Mucosa of stomach (tissue), 1 donor: ENCODE results near the gene COX17.

ENCODE experiments used
- H3K27me3 ChIP-seq: one replicate; pipeline ENCODE4 v1.7.0; 2013; ENCODE audit warnings: mild to moderate bottlenecking, low read length; ENCODE audit not compliant: control insufficient read depth, insufficient read depth
- H3K36me3 ChIP-seq: one replicate; pipeline ENCODE4 v1.7.0; 2013; ENCODE audit warnings: low read length; ENCODE audit not compliant: control insufficient read depth, insufficient read depth
- H3K4me1 ChIP-seq: one replicate; pipeline ENCODE4 v1.7.0; 2013; ENCODE audit warnings: mild to moderate bottlenecking, low read length; ENCODE audit not compliant: control insufficient read depth, insufficient read depth
- H3K4me3 ChIP-seq: one replicate; pipeline ENCODE4 v1.7.0; 2013; ENCODE audit warnings: low read length
- H3K9ac ChIP-seq: one replicate; pipeline ENCODE4 v1.7.0; 2013; ENCODE audit warnings: mild to moderate bottlenecking, low read length, moderate library complexity
- H3K9me3 ChIP-seq: one replicate; pipeline ENCODE4 v1.7.0; 2013; ENCODE audit warnings: mild to moderate bottlenecking, low read length, moderate library complexity; ENCODE audit not compliant: control insufficient read depth
- donor health status: Pancreatic carcinoma.

Gene COX17, protein sequence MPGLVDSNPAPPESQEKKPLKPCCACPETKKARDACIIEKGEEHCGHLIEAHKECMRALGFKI

GRCh38 chr3:119676771-119677640 is at the start of gene COX17:
TSS of gene COX17 (minus strand) at chr3:119677406. CDS start at chr3:119677310, 96 bp downstream.
- Histone ChIP-seq H3K4me1 (peaks cover 11% of the 10 kb centered on the region), H3K4me3 (peak within 1 kb of the TSS; percentile 68), H3K9ac (peak within 1 kb of the TSS; percentile 72), H3K9me3 (no peaks in the 10 kb centered on the region), H3K36me3 (peaks cover 3% of the 10 kb centered on the region), H3K27me3 (no peaks in the 10 kb centered on the region)

GRCh38 chr3:119726909-119727308 is 49.7 kb upstream of the COX17 start:
- Histone ChIP-seq H3K4me3 (no peak overlapping the region), H3K36me3 (no peaks in the 10 kb centered on the region), H3K27me3 (no peaks in the 10 kb centered on the region), H3K4me1 (no peaks in the 10 kb centered on the region), H3K9me3 (no peaks in the 10 kb centered on the region), H3K9ac (no peak overlapping the region)

GRCh38 chr3:119723022-119723421 is 45.8 kb upstream of the COX17 start:
- Histone ChIP-seq H3K9me3 (no peaks in the 10 kb centered on the region), H3K36me3 (no peaks in the 10 kb centered on the region), H3K9ac (no peak overlapping the region), H3K4me1 (peaks cover 3% of the 10 kb centered on the region), H3K27me3 (no peaks in the 10 kb centered on the region), H3K4me3 (no peak overlapping the region)

DNA sequence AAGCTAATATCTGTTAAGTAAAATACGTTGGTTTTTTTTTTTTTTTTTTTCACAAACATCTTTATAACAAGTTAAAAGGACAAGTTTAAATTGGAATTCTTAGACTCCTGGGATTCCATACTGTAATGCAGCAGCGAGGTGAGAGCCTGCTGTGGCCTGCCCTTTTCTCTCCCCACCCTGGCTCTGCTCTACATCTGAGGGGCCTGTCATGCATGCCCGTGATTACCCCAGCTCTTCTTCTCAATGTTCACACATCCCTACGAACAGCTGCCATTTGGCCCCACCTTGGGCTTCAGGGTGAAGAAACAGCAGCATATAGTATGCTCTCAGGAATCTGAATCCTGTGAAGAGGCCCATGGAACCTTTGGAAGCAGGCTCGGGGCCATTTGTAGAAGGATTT is 40.3 kb upstream of the COX17 start:
- no peaks in the 10 kb centered on the region for H3K9me3 ChIP-seq
- no peaks in the 10 kb centered on the region for H3K36me3 ChIP-seq
- peaks cover 16% of the 10 kb centered on the region for H3K4me1 ChIP-seq
- H3K27me3 ChIP-seq, result no peaks in the 10 kb centered on the region
- no peak overlapping the region for H3K9ac ChIP-seq
- H3K4me3 ChIP-seq, result no peak overlapping the region

DNA sequence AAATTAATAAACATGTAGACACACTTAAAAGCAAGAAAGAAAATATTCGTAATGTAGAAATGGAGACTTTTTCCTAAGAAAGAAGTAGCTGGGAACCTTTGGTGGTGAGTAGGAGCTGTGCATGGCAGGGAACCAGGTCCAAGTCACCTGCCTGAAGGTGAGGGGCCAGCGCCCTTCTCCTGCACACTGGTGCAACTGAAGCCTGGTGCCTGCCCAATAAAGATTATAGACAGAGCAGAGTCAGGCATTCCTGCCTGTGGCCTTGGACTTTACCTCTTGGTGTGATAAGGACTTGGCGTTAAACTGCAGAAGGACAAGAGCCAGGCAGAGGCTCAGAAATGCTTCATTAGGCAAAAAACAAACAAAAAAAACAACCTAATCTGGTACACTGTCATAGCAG is 39.8 kb upstream of the COX17 start:
- Histone ChIP-seq H3K4me3 (no peak overlapping the region), H3K4me1 (peaks cover 16% of the 10 kb centered on the region), H3K9me3 (no peaks in the 10 kb centered on the region), H3K27me3 (no peaks in the 10 kb centered on the region), H3K36me3 (no peaks in the 10 kb centered on the region), H3K9ac (no peak overlapping the region)

DNA sequence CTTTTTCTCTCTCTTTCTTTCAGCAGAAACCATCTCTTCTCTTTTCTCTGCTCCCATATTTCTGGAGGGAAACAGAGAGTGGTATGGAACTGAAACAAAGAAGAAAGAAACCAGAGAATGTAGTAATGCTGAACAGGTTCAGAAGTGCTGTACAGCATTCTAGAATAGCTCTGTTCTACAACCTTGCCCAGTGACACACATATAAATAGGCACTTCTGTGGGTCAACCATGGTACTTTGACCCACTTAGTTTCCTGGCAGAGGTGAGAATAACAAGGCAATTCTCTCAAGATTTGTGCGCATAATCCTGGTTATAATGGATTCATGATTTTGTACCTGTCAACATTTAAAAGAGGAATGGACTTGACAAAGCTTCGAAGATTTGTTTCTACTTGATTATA is 37.9 kb upstream of the COX17 start:
- Histone ChIP-seq H3K27me3 (no peaks in the 10 kb centered on the region), H3K9ac (no peak overlapping the region), H3K4me3 (no peak overlapping the region), H3K36me3 (no peaks in the 10 kb centered on the region), H3K9me3 (no peaks in the 10 kb centered on the region), H3K4me1 (peaks cover 16% of the 10 kb centered on the region)

GRCh38 chr3:119703820-119704531 is 26.8 kb upstream of the COX17 start:
- Histone ChIP-seq H3K9me3 (no peaks in the 10 kb centered on the region), H3K36me3 (no peaks in the 10 kb centered on the region), H3K4me3 (no peak overlapping the region), H3K9ac (no peak overlapping the region), H3K4me1 (peaks cover 4% of the 10 kb centered on the region), H3K27me3 (peaks cover 8% of the 10 kb centered on the region)

GRCh38 chr3:119702530-119703527 is 25.6 kb upstream of the COX17 start, which contains the start of gene CFAP91:
TSS of gene CFAP91 (plus strand) at chr3:119703022. CDS start at chr3:119703099, 77 bp downstream.
- Histone ChIP-seq H3K9ac (peak within 1 kb of the TSS; percentile 38), H3K9me3 (no peaks in the 10 kb centered on the region), H3K36me3 (no peaks in the 10 kb centered on the region), H3K4me1 (peaks cover 4% of the 10 kb centered on the region), H3K27me3 (peaks cover 8% of the 10 kb centered on the region), H3K4me3 (peak within 1 kb of the TSS; percentile 34)

DNA sequence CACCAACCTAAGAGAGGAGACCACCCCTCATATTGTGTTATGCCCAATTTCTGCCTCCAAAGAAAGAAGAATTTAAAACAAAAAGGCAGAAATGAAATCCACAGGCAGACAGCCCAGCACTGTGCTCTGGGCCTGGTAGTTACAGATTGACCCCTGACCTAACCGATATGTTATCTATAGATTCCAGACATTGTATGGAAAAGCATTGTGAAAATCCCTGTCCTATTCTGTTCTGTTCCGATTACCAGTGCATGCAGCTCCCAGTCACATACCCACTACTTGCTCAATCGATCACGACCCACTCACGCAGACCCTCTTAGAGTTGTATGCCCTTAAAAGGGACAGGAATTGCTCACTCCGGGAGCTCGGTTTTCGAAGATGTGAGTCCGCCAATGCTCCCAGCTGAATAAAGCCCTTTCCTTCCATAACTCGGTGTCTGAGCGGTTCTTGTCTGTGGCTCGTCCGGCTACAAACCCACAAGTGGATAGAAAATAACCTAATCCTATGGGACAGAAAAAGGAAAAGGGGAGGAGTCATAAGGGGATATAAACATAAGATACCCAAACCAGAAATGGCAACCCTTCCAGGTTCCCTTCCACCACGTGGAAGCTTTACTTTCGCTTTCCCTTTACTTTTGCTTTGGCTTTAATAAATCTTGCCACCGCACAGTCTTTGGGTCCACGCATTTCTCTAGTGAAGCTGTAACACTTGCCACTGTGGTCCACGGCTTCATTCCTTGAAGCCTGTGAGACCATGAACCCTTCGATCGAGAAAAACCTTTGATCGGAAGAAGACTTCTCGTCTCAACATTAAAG is 23.9 kb upstream of the COX17 start:
- H3K4me1 ChIP-seq, result peaks cover 4% of the 10 kb centered on the region
- H3K9me3 ChIP-seq, result no peaks in the 10 kb centered on the region
- H3K4me3 ChIP-seq, result no peak overlapping the region
- H3K36me3 ChIP-seq, result no peaks in the 10 kb centered on the region
- no peak overlapping the region for H3K9ac ChIP-seq
- H3K27me3 ChIP-seq, result peaks cover 8% of the 10 kb centered on the region

DNA sequence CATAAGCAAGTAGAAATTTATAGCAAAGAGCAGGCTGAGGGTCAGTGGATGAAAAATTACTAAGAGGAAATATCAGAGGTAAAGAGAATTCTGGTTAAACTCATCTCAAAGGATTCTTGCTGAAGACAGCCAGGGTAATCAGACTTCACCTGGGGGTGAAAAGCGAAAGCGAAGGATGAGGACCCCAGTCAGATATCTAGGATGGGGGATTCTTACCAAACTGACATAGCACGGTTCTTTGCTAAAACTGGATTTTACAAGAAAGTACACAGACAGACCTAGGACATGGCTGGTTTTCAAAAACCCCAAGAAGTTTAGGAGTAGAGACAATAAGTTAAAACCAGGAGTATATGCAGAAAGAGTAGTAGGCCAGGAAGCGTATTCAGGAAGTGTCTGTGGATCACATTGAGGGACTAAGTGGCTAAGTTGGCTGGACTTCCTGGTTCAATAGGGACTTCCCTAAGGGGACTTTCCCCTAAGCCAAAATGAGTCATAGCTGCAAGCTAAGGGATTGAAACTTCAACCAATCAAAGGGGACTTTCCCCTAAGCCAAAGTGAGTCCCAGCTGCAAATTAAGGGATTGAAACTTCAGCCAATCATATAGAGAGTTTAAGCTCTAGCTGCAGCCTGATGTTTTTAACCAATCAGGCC is 23.2 kb upstream of the COX17 start:
- Histone ChIP-seq H3K9me3 (no peaks in the 10 kb centered on the region), H3K4me3 (no peak overlapping the region), H3K4me1 (peaks cover 4% of the 10 kb centered on the region), H3K9ac (no peak overlapping the region), H3K27me3 (peaks cover 8% of the 10 kb centered on the region), H3K36me3 (no peaks in the 10 kb centered on the region)
